IPS-11a (cell line): ENCODE measurements around the gene MAT2A.

Experiments used
- H3K4me3 ChIP-seq: one replicate; pipeline ENCODE4 v1.5.1; 2013; ENCODE audit warnings: low read depth, low read length, control low read depth

Gene MAT2A

DNA sequence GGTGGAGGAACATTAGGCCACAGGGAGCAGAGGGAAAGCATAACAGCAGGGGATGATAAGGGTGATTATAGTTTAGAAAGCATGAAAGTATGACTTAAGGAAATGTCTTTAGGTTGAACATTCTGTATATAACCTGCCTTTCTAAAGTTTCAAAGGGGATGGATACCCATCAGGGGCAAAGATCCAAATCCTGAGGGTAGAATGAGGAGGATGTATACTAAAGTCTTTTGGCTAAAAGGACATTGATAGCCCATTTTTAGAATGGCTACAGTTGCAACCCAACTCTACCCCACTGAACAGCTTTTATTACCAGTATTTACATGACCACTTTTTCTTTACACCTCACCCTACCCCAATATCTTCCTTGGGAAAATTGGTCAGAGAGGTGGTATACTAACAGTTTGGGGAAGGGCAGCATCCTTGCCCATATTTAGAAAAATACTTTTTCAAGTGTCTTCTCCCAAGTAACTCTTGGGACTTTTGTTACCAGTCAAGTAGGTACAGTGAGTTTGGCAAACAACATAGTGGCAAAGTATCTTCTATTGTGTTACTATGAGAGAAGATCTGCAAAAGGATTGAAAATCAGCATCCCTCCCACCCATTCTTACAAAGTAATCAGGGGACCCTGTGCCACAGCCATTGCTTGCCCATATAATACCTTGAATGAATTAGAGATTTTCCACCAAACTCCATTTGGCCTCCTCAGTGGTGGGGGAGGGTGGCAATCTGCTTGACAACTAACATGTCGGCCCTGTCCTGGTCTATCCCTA is 8.3 kb downstream of the MAT2A start:
- H3K4me3 ChIP-seq: no peak overlapping the region

- H3K4me3 ChIP-seq: no peak overlapping the region
Measured at GRCh38 chr2:85547859-85548607, 9.1 kb downstream of the MAT2A start.

GRCh38 chr2:85548608-85548900 is 9.6 kb downstream of the MAT2A start:
- H3K4me3 ChIP-seq: no peak overlapping the region

GRCh38 chr2:85549095-85549494 is 10.1 kb downstream of the MAT2A start:
- no peak overlapping the region for H3K4me3 ChIP-seq

DNA sequence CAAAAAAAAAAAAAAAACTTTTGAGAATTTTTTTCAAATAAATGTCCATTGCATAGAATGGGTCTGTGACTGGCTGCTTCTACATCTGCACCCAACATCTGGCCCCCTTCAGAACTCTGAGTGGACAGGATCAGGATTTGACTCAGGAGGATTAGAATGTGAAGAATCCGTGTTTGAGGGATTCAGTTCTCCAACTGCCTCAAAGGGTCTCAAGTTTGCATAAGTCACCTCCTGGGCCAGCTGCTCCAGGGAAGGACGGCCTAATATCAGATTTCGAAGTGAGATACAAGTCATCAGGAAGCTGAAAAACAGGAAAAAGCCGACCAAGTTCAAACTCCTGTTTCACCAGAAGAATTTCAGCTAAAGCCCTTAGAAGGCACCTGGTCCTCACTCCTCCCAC is 10.9 kb downstream of the MAT2A start:
- H3K4me3 ChIP-seq: no peak overlapping the region

- H3K4me3 ChIP-seq: no peak overlapping the region
Measured at GRCh38 chr2:85550486-85550885, 11.5 kb downstream of the MAT2A start.

DNA sequence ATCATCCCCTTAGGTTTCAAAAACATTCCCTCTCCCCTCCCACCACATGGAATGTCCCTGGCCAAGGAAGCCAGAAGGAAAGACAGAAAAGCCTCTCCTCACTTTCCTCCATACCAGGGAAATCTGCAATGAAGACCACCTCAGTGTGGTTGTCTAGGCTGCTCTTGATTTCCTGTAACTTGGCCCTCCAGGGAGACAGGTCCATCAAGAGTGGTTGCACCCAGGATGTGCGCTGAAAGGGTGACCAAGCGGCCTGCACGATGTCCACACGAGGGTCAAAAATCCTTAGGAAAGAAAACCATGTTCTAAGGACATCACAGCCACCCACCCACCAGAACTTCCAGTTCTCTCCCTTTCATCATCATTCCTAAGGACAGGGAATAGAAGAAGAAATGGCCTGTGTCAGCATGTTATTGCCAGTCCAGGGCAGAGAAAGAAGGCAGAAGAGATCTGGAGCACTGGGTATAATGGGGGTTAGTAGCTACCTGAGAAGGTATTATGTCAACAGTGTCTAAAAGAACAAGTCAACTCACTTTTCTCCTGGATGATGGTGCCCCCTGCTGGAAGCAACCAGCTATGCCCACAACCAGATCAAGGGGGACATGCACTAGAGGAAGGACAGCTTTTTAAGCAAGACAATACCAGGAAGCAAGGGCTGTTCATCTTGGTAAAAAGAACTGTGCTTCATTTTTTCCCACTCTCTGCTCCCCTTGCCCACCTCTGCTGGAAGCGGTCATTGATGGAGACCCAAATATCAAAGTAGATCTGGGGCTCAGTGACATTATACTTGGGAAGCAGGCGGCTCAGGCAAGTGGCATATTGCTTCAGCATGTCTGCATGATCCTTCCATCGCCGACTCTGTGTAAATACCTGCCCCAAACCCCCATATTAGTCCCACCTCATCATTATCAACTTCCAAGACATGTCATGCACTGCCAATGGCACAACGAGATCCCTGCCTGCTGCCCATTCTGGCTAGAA is 13.0 kb downstream of the MAT2A start:
- H3K4me3 ChIP-seq: no peak overlapping the region

DNA sequence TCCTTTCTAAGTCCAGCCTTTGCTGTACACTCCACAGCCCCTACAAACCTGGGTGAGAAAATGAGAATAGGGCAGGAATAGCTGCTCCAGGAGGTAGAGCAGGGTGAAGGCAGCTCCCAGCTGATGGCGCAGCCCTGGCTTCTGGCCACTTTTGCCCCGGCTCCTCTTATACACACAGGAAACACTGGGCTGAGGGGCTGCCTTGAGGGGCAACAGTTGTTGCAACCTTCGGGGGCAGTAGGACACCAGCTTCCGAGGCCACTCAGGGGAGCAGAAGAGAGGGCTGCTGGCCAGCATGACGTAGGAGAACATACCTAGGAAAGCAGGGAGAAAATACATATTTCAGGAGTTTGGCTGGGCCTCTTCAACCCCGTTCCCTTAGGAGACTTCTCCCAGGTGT is 14.2 kb downstream of the MAT2A start:
- no peak overlapping the region for H3K4me3 ChIP-seq

- no peak overlapping the region for H3K4me3 ChIP-seq
Measured at GRCh38 chr2:85554980-85555612, 16.1 kb downstream of the MAT2A start.

DNA sequence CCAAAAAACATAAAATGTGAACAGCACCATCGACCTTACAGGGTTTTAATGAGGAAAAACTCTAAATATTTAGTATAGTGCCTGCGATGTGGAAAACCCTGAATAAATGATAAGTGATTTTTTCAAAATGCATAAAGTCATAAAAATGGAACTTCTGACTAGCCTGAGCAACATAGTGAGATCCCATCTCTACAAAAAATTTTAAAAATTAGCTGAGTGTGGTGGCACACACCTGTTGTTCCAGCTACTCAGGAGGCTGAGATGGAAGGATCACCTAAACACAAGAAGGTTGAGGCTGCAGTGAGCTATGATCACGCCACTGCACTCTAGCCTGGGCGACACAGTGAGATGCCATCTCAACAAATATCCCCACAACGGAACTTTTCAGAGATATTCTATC is 18.2 kb downstream of the MAT2A start:
- no peak overlapping the region for H3K4me3 ChIP-seq

DNA sequence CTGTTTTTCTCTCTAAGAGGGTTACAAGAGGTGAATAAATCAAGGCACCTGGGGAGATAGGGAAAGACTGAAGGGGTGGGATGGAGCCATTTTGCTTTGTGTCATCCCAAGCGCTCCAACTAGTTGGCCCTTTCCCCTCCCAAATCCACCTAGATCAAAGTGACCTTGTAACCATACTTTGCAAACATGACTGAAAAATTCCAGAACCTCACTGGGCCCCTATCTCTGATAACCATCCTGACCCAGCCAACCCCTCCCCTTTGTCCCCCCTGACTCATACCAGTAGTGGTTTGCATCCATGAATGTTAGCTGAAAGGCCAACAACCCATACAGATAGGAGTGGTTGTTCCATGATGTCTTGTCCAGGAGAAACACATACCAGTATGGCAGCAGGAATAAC is 19.2 kb downstream of the MAT2A start:
- H3K4me3 ChIP-seq: no peak overlapping the region

GRCh38 chr2:85560403-85560726 is 21.4 kb downstream of the MAT2A start:
- H3K4me3 ChIP-seq: peak overlapping the region; percentile 92

DNA sequence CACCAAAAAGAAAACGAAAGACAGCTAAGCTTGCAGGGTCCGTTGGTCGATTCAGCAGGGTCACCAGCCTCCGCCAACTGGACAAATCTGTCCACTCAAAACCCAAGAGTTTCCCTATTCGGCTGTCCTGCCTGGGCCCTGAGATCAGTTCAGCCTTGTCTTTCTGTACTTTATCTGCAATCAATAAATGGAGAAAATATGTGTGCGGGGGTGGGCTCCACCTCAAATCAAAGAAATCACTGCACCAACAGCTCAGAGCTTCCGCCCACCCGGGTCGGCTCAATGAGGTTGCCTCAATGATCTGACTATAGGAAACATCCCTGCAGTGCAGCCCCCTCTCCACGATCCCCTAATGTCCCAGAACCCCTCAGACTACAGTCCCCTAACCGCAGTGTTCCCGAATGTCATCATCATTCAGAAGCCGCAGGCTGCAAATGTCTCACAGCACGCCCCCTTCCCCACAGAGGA is 21.9 kb downstream of the MAT2A start:
- peak overlapping the region; percentile 92 for H3K4me3 ChIP-seq

GRCh38 chr2:85561280-85562212 is 22.6 kb downstream of the MAT2A start, which contains the start of gene GGCX:
TSS of gene GGCX (minus strand) at chr2:85561493. CDS start at chr2:85561428, 65 bp downstream.
- peak within 1 kb of the TSS; percentile 92 for H3K4me3 ChIP-seq

GRCh38 chr2:85564144-85564563 is 25.2 kb downstream of the MAT2A start:
- no peak overlapping the region for H3K4me3 ChIP-seq

DNA sequence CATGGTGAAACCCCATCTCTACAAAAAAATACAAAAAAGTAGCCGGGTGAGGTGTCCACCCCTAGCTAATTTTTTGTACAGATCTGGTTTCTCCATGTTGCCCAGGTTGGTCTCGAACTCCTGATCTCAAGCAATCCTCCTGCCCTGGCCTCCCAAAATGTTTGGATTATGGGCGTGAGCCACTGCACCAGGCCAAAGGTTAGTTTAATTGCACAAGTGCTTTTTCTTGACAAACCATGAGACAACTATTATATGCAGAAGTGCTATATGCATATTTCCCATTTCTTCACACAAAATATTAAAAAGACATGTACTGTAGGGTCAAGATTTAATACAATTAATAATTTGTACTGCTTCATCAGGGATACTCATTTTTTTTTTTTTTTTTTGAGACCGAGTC is 27.3 kb downstream of the MAT2A start:
- no peak overlapping the region for H3K4me3 ChIP-seq

- H3K4me3 ChIP-seq: no peak overlapping the region
Measured at GRCh38 chr2:85575739-85576138, 36.8 kb downstream of the MAT2A start.

DNA sequence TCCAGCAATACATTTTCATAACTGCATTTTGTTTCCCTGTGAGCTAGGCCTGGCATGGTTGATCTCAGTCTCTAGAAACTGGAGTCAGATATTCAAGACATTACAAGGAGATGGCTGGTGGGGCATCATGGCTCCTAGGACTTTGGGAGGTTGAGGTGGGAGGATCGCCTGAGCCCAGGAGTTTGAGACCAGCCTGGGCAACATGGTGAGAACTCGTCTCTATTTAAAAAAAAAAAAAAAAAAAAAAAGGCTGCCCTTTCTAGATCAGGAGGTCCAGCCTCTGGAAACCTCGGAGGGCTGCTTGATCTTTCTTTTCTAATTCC is 38.1 kb downstream of the MAT2A start:
- H3K4me3 ChIP-seq: no peak overlapping the region

DNA sequence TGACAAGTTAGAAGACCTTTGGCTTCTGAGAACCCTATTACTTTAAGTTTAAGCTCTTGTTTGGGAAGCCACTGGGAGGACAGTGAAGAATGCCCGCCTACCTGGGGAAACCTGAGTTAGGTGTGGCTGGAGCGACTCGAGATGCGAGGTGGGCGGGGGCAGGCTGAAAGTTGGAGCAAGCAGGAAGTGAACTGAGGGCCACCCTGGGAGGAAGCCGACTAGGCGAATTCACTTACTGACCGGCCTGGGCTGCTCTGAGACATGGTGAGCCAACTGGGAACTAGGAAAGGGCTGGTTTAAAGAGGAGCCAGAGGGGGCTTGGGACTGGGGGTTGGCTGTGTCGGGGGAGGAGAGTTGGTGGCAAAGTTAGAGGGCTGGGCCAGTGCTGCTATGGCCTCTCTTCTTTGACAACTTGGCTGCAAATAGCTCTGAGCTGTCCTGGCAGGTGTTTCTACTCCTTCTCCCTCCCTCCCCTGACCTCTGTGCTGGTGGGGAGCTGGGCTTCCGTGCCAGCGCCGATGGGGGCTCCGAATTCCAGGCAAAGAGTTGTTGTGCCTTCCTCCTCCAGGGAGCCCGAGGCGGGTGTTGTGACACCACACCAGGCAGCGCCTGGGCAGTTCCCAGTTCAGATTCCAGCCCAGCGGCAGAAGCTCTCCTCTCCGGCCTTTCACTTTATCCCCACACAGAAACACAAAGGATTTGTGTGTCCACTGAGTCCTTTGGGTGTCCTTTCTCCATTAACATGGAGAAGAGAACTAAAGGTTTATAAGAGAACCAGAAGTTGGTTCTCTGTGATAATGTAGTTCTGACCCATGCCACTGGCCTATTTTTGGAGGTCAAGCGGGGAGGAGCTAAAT is 38.6 kb downstream of the MAT2A start, which contains the start of gene VAMP8:
Gene VAMP8 (plus strand): TSS at position 201 of the 857 bp plus-strand sequence. CDS start 61 bp downstream, at position 262.
- H3K4me3 ChIP-seq: peak within 1 kb of the TSS; percentile 31
